H9 (cell line): Measurements from ENCODE around the gene SLIRP. TPM values are rescaled to one million over a fixed set of nuclear protein-coding genes. Genes with fewer than 3 reads are reported as not detected.

Experiments used
- DNase-seq: peaks from one replicate; pipeline ENCODE4 v3.0.0-alpha.2; 2017
- H2AFZ ChIP-seq: one replicate; pipeline ENCODE4 v1.6.1; 2013; ENCODE audit warnings: mild to moderate bottlenecking, low read length, control low read depth, moderate library complexity
- H2AK5ac ChIP-seq: 2 replicates; pipeline ENCODE4 v1.6.1; 2013; ENCODE audit warnings: low read length, control low read depth, mixed read lengths; ENCODE audit not compliant: insufficient read length
- H2BK120ac ChIP-seq: one replicate; pipeline ENCODE4 v1.6.1; 2013; ENCODE audit warnings: low read depth, mild to moderate bottlenecking, low read length, control low read depth, inconsistent platforms; ENCODE audit not compliant: poor library complexity, severe bottlenecking
- H2BK12ac ChIP-seq: 2 replicates; pipeline ENCODE4 v1.6.1; 2013; ENCODE audit warnings: low read length, control low read depth, mixed read lengths, low read depth; ENCODE audit not compliant: insufficient read length
- H2BK15ac ChIP-seq: 2 replicates; pipeline ENCODE4 v1.6.1; 2013; ENCODE audit warnings: low read depth, low read length, control low read depth
- H2BK20ac ChIP-seq: one replicate; pipeline ENCODE4 v1.6.1; 2013; ENCODE audit warnings: low read depth, mild to moderate bottlenecking, low read length, control low read depth, inconsistent platforms; ENCODE audit not compliant: poor library complexity, severe bottlenecking
- H2BK5ac ChIP-seq: 2 replicates; pipeline ENCODE4 v1.6.1; 2013; ENCODE audit warnings: low read length, control low read depth, mixed read lengths; ENCODE audit not compliant: insufficient read length
- H3K14ac ChIP-seq: 2 replicates; pipeline ENCODE4 v1.6.1; 2013; ENCODE audit warnings: low read length, control low read depth; ENCODE audit not compliant: insufficient read depth
- H3K18ac ChIP-seq: 2 replicates; pipeline ENCODE4 v1.6.1; 2013; ENCODE audit warnings: low read depth, mild to moderate bottlenecking, mixed read lengths, low read length, control low read depth; ENCODE audit not compliant: insufficient read length
- H3K23ac ChIP-seq: 2 replicates; pipeline ENCODE4 v1.6.1; 2013; ENCODE audit warnings: low read length, control low read depth, mixed read lengths, low read depth; ENCODE audit not compliant: insufficient read length
- H3K23me2 ChIP-seq: 2 replicates; pipeline ENCODE4 v1.6.1; 2013; ENCODE audit warnings: low read depth, mild to moderate bottlenecking, mixed read lengths, low read length, control low read depth; ENCODE audit not compliant: insufficient read length, poor library complexity, severe bottlenecking
- H3K27ac ChIP-seq: 2 replicates; pipeline ENCODE4 v1.5.1; 2013; ENCODE audit warnings: low read length, control low read depth, mixed read lengths, low read depth; ENCODE audit not compliant: insufficient read length
- H3K27me3 ChIP-seq: 2 replicates; pipeline ENCODE4 v1.6.1; 2013; ENCODE audit warnings: low read length, control low read depth, inconsistent platforms; ENCODE audit not compliant: insufficient read depth
- H3K4ac ChIP-seq: 2 replicates; pipeline ENCODE4 v1.6.1; 2013; ENCODE audit warnings: low read depth, mild to moderate bottlenecking, control low read depth, inconsistent platforms, low read length, moderate library complexity
- H3K4me1 ChIP-seq: 2 replicates; pipeline ENCODE4 v1.6.1; 2013; ENCODE audit warnings: low read length, control low read depth, inconsistent platforms; ENCODE audit not compliant: insufficient read depth
- H3K4me2 ChIP-seq: 2 replicates; pipeline ENCODE4 v1.6.1; 2013; ENCODE audit warnings: low read length, control low read depth, mixed read lengths; ENCODE audit not compliant: insufficient read length, insufficient read depth
- H3K56ac ChIP-seq: 2 replicates; pipeline ENCODE4 v1.6.1; 2013; ENCODE audit warnings: low read depth, mild to moderate bottlenecking, mixed read lengths, low read length, control low read depth; ENCODE audit not compliant: insufficient read length
- H3K79me1 ChIP-seq: 2 replicates; pipeline ENCODE4 v1.6.1; 2013; ENCODE audit warnings: low read depth, mild to moderate bottlenecking, moderate library complexity, low read length, control low read depth, inconsistent platforms; ENCODE audit not compliant: insufficient read depth, poor library complexity, severe bottlenecking
- H3K79me2 ChIP-seq: 2 replicates; pipeline ENCODE4 v1.6.1; 2013; ENCODE audit warnings: low read length, control low read depth, inconsistent platforms; ENCODE audit not compliant: insufficient read depth
- H3K9ac ChIP-seq: 2 replicates; pipeline ENCODE4 v1.6.1; 2013; ENCODE audit warnings: low read length, control low read depth, mixed read lengths; ENCODE audit not compliant: insufficient read length; ENCODE audit errors: extremely low read depth
- H3K9me3 ChIP-seq: one replicate; pipeline ENCODE4 v1.6.1; 2013; ENCODE audit warnings: low read depth, low read length, inconsistent platforms; ENCODE audit not compliant: control insufficient read depth
- H3T11ph ChIP-seq: one replicate; pipeline ENCODE4 v1.6.1; 2013; ENCODE audit warnings: mild to moderate bottlenecking, low read length, control low read depth, inconsistent platforms
- H4K20me1 ChIP-seq: one replicate; pipeline ENCODE4 v1.6.1; 2013; ENCODE audit not compliant: control insufficient read depth, insufficient read length, insufficient read depth
- H4K5ac ChIP-seq: 2 replicates; pipeline ENCODE4 v1.6.1; 2013; ENCODE audit warnings: low read depth, mild to moderate bottlenecking, mixed read lengths, low read length, control low read depth; ENCODE audit not compliant: insufficient read length
- H4K8ac ChIP-seq: replicated peaks from 2 replicates; pipeline ENCODE4 v1.6.1; 2013; ENCODE audit warnings: low read length, control low read depth, mixed read lengths, low read depth; ENCODE audit not compliant: insufficient read length
- H4K91ac ChIP-seq: 2 replicates; pipeline ENCODE4 v1.6.1; 2013; ENCODE audit warnings: low read depth, mild to moderate bottlenecking, moderate library complexity, mixed read lengths, low read length, control low read depth; ENCODE audit not compliant: insufficient read length
- H3K27ac Mint-ChIP-seq, 3 experiments: 2 replicates in 2 of 3; 3 replicates in 1 of 3; pipeline ENCODE4 v1.8.0; 2020 to 2021; ENCODE audit warnings: mixed read lengths in 3 of 3, mild to moderate bottlenecking in 1 of 3, moderate library complexity in 1 of 3
- H3K27me3 Mint-ChIP-seq: 2 replicates; pipeline ENCODE4 v1.8.0; 2021; ENCODE audit warnings: low read depth, mild to moderate bottlenecking, moderate library complexity, mixed read lengths
- H3K36me3 Mint-ChIP-seq, 3 experiments: 2 replicates in 2 of 3; 3 replicates in 1 of 3; pipeline ENCODE4 v1.8.0; 2020 to 2021; ENCODE audit warnings: low read depth in 3 of 3, mixed read lengths in 3 of 3; ENCODE audit not compliant: insufficient read depth in 1 of 3
- H3K4me1 Mint-ChIP-seq, 2 experiments: 2 replicates each; pipeline ENCODE4 v1.8.0; 2020; ENCODE audit warnings: mixed read lengths in 2 of 2
- H3K4me3 Mint-ChIP-seq, 2 experiments: 2 replicates in 1 of 2; 3 replicates in 1 of 2; pipeline ENCODE4 v1.8.0; 2020 to 2021; ENCODE audit warnings: mild to moderate bottlenecking in 2 of 2, mixed read lengths in 2 of 2, moderate library complexity in 1 of 2
- H3K9me3 Mint-ChIP-seq, 2 experiments: 2 replicates in 1 of 2; 3 replicates in 1 of 2; pipeline ENCODE4 v1.8.0; 2020; ENCODE audit warnings: mild to moderate bottlenecking in 2 of 2, mixed read lengths in 2 of 2, moderate library complexity in 1 of 2
- CTCF ChIP-seq: fragments of 200-600 bp; sonication (generic); conservative IDR thresholded peaks from 3 replicates; pipeline ENCODE4 v1.8.0; 2021; ENCODE audit warnings: antibody characterized with exemption, mild to moderate bottlenecking
- WGBS: extraction: QIAGEN DNeasy Blood & Tissue Kit; methylation state at CpG from one replicate; pipeline ENCODE4 v1.1.7; 2013; ENCODE audit warnings: missing lambda C conversion rate, low lambda C conversion rate, mixed read lengths; ENCODE audit not compliant: insufficient read length; ENCODE audit errors: extremely low coverage; 5-methylcytosine and 5-hydroxymethylcytosine counted together
- total RNA-seq: library from RNA; stranded (reverse); gene quantifications from 2 replicates; pipeline ENCODE4 v1.2.1, GENCODE V29; 2021

Gene SLIRP
- total RNA-seq, 1 experiment from 2014 or later: 337 TPM

GRCh38 chr14:77659831-77660230, 48.1 kb upstream of the SLIRP start:
- Histone ChIP-seq H3K4me1 (no peaks in the 10 kb centered on the region), H3K27ac (no peak overlapping the region), H2BK120ac (no peak overlapping the region), H3K4me2 (no peak overlapping the region), H3K9me3 (no peaks in the 10 kb centered on the region), H4K8ac (no peak overlapping the region), H2BK15ac (no peak overlapping the region), H3K18ac (no peak overlapping the region), H3K56ac (no peak overlapping the region), H2BK12ac (no peak overlapping the region), H3K14ac (no peak overlapping the region), H3K27me3 (no peaks in the 10 kb centered on the region), H2AK5ac (no peak overlapping the region), H3K4ac (no peak overlapping the region), H2AFZ (no peak overlapping the region), H4K91ac (no peak overlapping the region), H2BK5ac (no peak overlapping the region), H4K20me1 (no peaks in the 10 kb centered on the region), H4K5ac (no peak overlapping the region), H2BK20ac (no peak overlapping the region), H3K23me2 (no peaks in the 10 kb centered on the region), H3K79me1 (no peaks in the 10 kb centered on the region), H3K23ac (no peak overlapping the region), H3T11ph (no peak overlapping the region), H3K79me2 (no peaks in the 10 kb centered on the region), H3K9ac (no peak overlapping the region)
- H3K27me3 Mint-ChIP-seq: no peaks in the 10 kb centered on the region; the same call in 1 of the 2 replicates
- H3K9me3 Mint-ChIP-seq: no peaks in the 10 kb centered on the region
- no CpG with 5 or more reads among the region's 2 CpGs for WGBS
- no peak for TF ChIP-seq CTCF
- no peak overlapping the region for H3K4me3 Mint-ChIP-seq
- no peak for DNase-seq
- H3K36me3 Mint-ChIP-seq: no peaks in the 10 kb centered on the region
- H3K27ac Mint-ChIP-seq: no peak overlapping the region
- peaks cover 23% of the 10 kb centered on the region in 2 experiments for H3K4me1 Mint-ChIP-seq
